Activated effector memory CD4-positive, alpha-beta T cell treated with anti-CD3 and anti-CD28 coated beads, Interleukin-2, amount 50 U/mL, for 16 hours (primary cell): ENCODE measurements around the gene DHPS.
"Not testable (repeated sequence)": the region's sequence is repeated elsewhere in the genome, so short reads cannot be mapped to it uniquely, and the experiment has no call there.

Experiments used
- DNase-seq: peaks from one replicate; pipeline ENCODE4 v3.0.0-alpha.2; 2020

The DHPS gene

GRCh38 chr19:12681074-12681987 is at the start of gene DHPS:
TSS of gene DHPS (minus strand) at chr19:12681880. CDS start at chr19:12681766, 114 bp downstream.
- DNase-seq: peak; percentile 95

GRCh38 chr19:12731337-12731736 is 49.7 kb upstream of the DHPS start:
- no peak for DNase-seq

- no peak for DNase-seq
These were observed 48.4 kb upstream of the DHPS start for GRCh38 chr19:12730064-12730463.

- no peak for DNase-seq
These were observed 46.2 kb upstream of the DHPS start for GRCh38 chr19:12727745-12728433.

- no peak for DNase-seq
These were observed 45.3 kb upstream of the DHPS start for GRCh38 chr19:12726988-12727316.

GRCh38 chr19:12725612-12726011 is 43.9 kb upstream of the DHPS start:
- DNase-seq: not testable (repeated sequence)

GRCh38 chr19:12723641-12724426 is 42.2 kb upstream of the DHPS start, which contains the start of gene TNPO2:
TSS of gene TNPO2 (minus strand) at chr19:12723932. CDS start at chr19:12720977, 2,955 bp downstream.
- peak; percentile 88 for DNase-seq

- DNase-seq: no peak
These were observed 41.6 kb upstream of the DHPS start for GRCh38 chr19:12723381-12723640.

- DNase-seq: peak; percentile 97
These were observed 41.1 kb upstream of the DHPS start for GRCh38 chr19:12722566-12723380.

GRCh38 chr19:12721656-12722565 is 40.2 kb upstream of the DHPS start:
- DNase-seq: peak; percentile 80

GRCh38 chr19:12720851-12721655 is 39.4 kb upstream of the DHPS start:
- DNase-seq: peak; percentile 70

GRCh38 chr19:12720296-12720695 is 38.6 kb upstream of the DHPS start:
- DNase-seq: no peak

GRCh38 chr19:12715929-12716328 is 34.2 kb upstream of the DHPS start:
- no peak for DNase-seq

GRCh38 chr19:12715102-12715501 is 33.4 kb upstream of the DHPS start:
- DNase-seq: no peak

GRCh38 chr19:12713304-12713703 is 31.6 kb upstream of the DHPS start:
- not testable (repeated sequence) for DNase-seq

- DNase-seq: peak; percentile 69
These were observed 30.4 kb upstream of the DHPS start for GRCh38 chr19:12712077-12712476.

- DNase-seq: no peak
These were observed 29.5 kb upstream of the DHPS start for GRCh38 chr19:12711187-12711586.

- no peak for DNase-seq
These were observed 27.0 kb upstream of the DHPS start for GRCh38 chr19:12708641-12709040.

GRCh38 chr19:12706332-12706718 is 24.6 kb upstream of the DHPS start:
- DNase-seq: no peak

- DNase-seq: no peak
These were observed 24.1 kb upstream of the DHPS start for GRCh38 chr19:12705654-12706331.
